Ovary (tissue), 9 donors: ENCODE results near the gene IMMP2L. TPM values are rescaled to one million over a fixed set of nuclear protein-coding genes. Genes with fewer than 3 reads are reported as not detected.

Experiments
- DNase-seq, 5 donors: peaks; one replicate each; pipeline ENCODE4 v3.0.0-alpha.2; 2019 to 2020
- H3K27ac ChIP-seq, 2 donors: fragments of 200-600 bp; one replicate each; pipeline versions ENCODE4 v1.5.1 to v1.8.0; 2019 to 2022
- H3K27me3 ChIP-seq: fragments of 200-600 bp; one replicate; pipeline ENCODE4 v1.8.0; 2022
- H3K36me3 ChIP-seq: fragments of 200-600 bp; sonication (generic); one replicate; pipeline ENCODE4 v1.5.1; 2019
- H3K4me1 ChIP-seq: one replicate; pipeline ENCODE4 v1.8.1; 2013; ENCODE audit warnings: mild to moderate bottlenecking, moderate library complexity; ENCODE audit not compliant: insufficient read depth
- H3K4me3 ChIP-seq: fragments of 200-600 bp; sonication (generic); one replicate; pipeline ENCODE4 v1.5.1; 2017
- H3K9me3 ChIP-seq, 2 donors: fragments of 200-600 bp in 1 of 2; sonication (generic) in 1 of 2; one replicate each; pipeline versions ENCODE4 v1.5.1 to v1.8.1; 2013 to 2019; ENCODE audit warnings: mild to moderate bottlenecking in 1 of 2, moderate library complexity in 1 of 2
- EP300 ChIP-seq: sonication (generic); formaldehyde crosslinking; IDR thresholded peaks from one replicate; pipeline ENCODE4 v1.6.1; 2017; ENCODE audit warnings: antibody characterized with exemption
- POLR2A ChIP-seq: fragments of 450-650 bp; IDR thresholded peaks from one replicate; pipeline ENCODE4 v1.6.1; 2017; ENCODE audit warnings: antibody characterized with exemption, mild to moderate bottlenecking, moderate library complexity
- WGBS, 3 donors: extraction: QIAGEN DNeasy Blood & Tissue Kit in 1 of 3; methylation state at CpG; one replicate each; pipeline versions ENCODE4 v1.1.5 to v1.1.7; 2013 to 2017; 5-methylcytosine and 5-hydroxymethylcytosine counted together
- intact Hi-C, 4 donors: fragments of 100-400 bp; cut with DNase I; formaldehyde crosslinking; loops; one replicate each; pipeline versions ENCODE4 v1.11.0 to v1.15.1; 2022 to 2023
- polyA plus RNA-seq, 2 donors: library from polyadenylated mRNA; stranded (reverse); fragments of 200-250 nt in 1 of 2; fragments of 350-450 nt in 1 of 2; fragmentation: Illumina TruSeq in 1 of 2; extraction: RNeasy Lipid Tissue Mini Kit (QIAGEN cat#74804) in 1 of 2; gene quantifications; one replicate each; pipeline ENCODE4 v1.2.3, GENCODE V29; 2013 to 2014
- total RNA-seq, 7 donors: library from RNA; depleted of rRNA in 2 of 7; stranded (reverse); fragments of >200 nt in 2 of 7; fragmentation: NEBNext Ultra II Directional in 3 of 7; extraction: Animal tissue kit (Norgen Biotek cat#: 25700) in 3 of 7; gene quantifications; one replicate each; pipeline versions ENCODE4 v1.1.0 to v1.2.4, GENCODE V29; 2016 to 2023
- TF ChIP-seq, protein P1 (sequence below), 3 donors: fragments of 450-650 bp in 2 of 3; fragments of 200-600 bp in 1 of 3; IDR thresholded peaks; one replicate each; pipeline versions ENCODE4 v1.5.1 to v1.8.0; 2016 to 2022; ENCODE audit warnings: antibody characterized with exemption in 3 of 3, mild to moderate bottlenecking in 1 of 3
- donor health status: DM: no; HTN: no; CAD: no; lungs with moderate emphysema.
- donor health status: DM: no; HTN: no; CAD: no.
- donor health status: Bipolar disorder and iron deficiency.
- donor health status: DM: yes; HTN: yes; CAD: no.
- donor health status: DM: no; HTN: no; CAD: no.
- donor health status: DM: yes; HTN: yes; CAD: no.

The IMMP2L gene
- total and polyA plus RNA-seq, 9 donors = 19.5 to 36.9 (median 29.9) TPM

DNA sequence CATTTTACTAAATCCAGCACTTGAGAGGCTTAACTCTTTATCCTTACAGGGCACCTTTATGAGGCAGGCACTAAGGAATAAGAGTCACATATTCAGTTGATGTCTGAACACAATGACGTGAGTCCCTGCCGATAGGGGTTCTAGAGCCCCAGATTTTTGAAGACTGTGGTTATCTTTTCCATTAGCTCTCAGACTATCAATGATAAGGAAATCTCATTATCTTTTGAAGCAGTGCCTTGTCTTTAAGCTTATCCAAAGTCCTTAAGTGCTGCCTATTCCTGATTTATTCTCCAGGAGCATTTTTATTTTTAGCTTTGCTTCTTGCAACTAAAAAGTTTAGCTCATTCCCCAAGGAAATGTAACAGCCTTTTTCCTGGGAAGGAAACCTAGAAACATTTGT is 915.5 kb downstream of the IMMP2L start:
- Histone ChIP-seq H3K9me3 (no peaks in the 10 kb centered on the region), H3K4me3 (no peak overlapping the region), H3K27me3 (no peaks in the 10 kb centered on the region), H3K27ac (no peak overlapping the region), H3K4me1 (no peaks in the 10 kb centered on the region), H3K36me3 (no peaks in the 10 kb centered on the region)
- no peak for TF ChIP-seq POLR2A
- TF ChIP-seq, protein P1, sequence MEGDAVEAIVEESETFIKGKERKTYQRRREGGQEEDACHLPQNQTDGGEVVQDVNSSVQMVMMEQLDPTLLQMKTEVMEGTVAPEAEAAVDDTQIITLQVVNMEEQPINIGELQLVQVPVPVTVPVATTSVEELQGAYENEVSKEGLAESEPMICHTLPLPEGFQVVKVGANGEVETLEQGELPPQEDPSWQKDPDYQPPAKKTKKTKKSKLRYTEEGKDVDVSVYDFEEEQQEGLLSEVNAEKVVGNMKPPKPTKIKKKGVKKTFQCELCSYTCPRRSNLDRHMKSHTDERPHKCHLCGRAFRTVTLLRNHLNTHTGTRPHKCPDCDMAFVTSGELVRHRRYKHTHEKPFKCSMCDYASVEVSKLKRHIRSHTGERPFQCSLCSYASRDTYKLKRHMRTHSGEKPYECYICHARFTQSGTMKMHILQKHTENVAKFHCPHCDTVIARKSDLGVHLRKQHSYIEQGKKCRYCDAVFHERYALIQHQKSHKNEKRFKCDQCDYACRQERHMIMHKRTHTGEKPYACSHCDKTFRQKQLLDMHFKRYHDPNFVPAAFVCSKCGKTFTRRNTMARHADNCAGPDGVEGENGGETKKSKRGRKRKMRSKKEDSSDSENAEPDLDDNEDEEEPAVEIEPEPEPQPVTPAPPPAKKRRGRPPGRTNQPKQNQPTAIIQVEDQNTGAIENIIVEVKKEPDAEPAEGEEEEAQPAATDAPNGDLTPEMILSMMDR (IDR thresholded peaks at IDR 0.05) = no peak
- TF ChIP-seq EP300 = no peak
- intact Hi-C loops = no loop called here
- WGBS, 3 donors = 78 to 89% (median 82%) methylated on average over 2 of the region's 2 CpGs
- DNase-seq = no peak

DNA sequence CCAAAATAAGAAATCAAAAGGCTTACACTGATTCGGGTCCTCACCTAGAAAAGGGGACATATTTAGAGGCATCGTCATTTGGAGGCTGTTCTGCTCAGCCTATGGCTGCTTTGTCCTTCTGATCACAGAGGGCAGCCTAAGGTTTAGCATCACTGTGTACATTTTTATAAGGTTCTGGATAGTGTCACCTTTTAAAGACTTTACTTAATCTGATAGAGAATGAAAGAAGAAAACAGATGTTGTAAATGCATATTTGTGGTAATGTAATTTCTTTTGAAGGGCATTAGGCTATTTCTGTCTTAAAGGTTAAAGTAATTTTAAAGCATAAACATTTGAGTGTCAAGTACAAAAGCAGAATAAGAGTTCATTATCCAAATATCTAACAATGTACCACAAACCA is 916.7 kb downstream of the IMMP2L start:
- no peak overlapping the region for H3K4me3 ChIP-seq
- no peaks in the 10 kb centered on the region for H3K9me3 ChIP-seq
- intact Hi-C loops = no loop called here
- no peaks in the 10 kb centered on the region for H3K4me1 ChIP-seq
- TF ChIP-seq, protein P1 (IDR thresholded peaks at IDR 0.05) = no peak
- TF ChIP-seq EP300 (no peak), POLR2A (no peak)
- WGBS, 3 donors = 84 to 94% (median 92%) methylated on average over 2 of the region's 2 CpGs
- no peak overlapping the region for H3K27ac ChIP-seq
- no peaks in the 10 kb centered on the region for H3K27me3 ChIP-seq
- DNase-seq = no peak
- H3K36me3 ChIP-seq = no peaks in the 10 kb centered on the region

DNA sequence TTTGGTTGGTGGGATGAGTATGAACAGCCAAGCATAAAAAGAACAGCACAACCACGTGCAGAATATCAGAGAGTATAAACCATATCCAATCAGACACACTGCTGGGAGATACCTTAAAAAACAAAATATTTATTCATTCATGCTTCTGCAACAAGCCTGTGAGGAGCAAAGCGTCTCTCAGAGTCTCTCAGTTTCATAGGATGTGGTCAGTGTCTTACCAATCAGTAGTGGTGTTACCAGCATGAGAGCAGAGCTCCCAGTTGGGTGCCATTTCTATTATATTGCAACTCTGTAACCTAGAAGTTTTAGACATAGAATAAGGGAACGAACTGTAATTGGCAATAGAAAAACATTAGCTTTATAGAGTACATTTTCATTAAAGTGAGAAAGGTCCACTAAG is 917.2 kb downstream of the IMMP2L start:
- 74 to 79% (median 79%) methylated on average over 3 of the region's 3 CpGs for whole genome bisulfite sequencing, 3 donors
- H3K27ac ChIP-seq = no peak overlapping the region
- intact Hi-C loops = no loop called here
- TF ChIP-seq EP300 (no peak), POLR2A (no peak)
- TF ChIP-seq, protein P1 (IDR thresholded peaks at IDR 0.05) = no peak
- H3K9me3 ChIP-seq = no peaks in the 10 kb centered on the region
- H3K4me3 ChIP-seq = no peak overlapping the region
- no peaks in the 10 kb centered on the region for H3K36me3 ChIP-seq
- DNase-seq = no peak
- H3K4me1 ChIP-seq = no peaks in the 10 kb centered on the region
- H3K27me3 ChIP-seq = no peaks in the 10 kb centered on the region

DNA sequence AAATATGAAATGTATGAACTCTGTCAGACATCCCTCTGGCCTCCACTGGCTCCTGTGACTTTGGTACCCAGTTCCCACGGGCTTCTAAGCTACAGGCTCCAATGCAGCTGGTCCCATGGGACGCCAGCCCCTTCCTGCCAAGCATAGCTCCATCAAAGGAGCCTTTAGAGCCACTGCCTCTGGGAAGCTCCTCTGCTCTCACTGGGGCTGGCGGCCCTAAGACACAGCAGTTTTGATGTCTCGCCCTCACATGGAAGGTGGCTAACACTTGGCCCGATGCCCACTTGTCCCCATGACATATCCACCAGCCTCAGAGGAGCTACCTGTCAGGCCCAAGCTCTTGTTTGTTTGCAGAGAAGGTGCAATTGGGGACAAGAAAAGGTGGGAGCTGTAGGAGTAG is 925.0 kb downstream of the IMMP2L start:
- intact Hi-C loops = no loop called here
- H3K27ac ChIP-seq = no peak overlapping the region
- H3K9me3 ChIP-seq = no peaks in the 10 kb centered on the region
- no peak overlapping the region for H3K4me3 ChIP-seq
- 86 to 91% (median 86%) methylated on average over 5 of the region's 5 CpGs for WGBS, 3 donors
- H3K36me3 ChIP-seq = no peaks in the 10 kb centered on the region
- no peaks in the 10 kb centered on the region for H3K27me3 ChIP-seq
- DNase-seq = peak in 2 of 5 donors; percentile 15 to 16
- no peak for TF ChIP-seq POLR2A
- TF ChIP-seq EP300 = no peak
- TF ChIP-seq, protein P1 (IDR thresholded peaks at IDR 0.05) = no peak
- H3K4me1 ChIP-seq = no peaks in the 10 kb centered on the region
